AG09309 (cell line): ENCODE results near the gene DHRS9.

Experiments used
- DNase-seq: peaks from one replicate; pipeline ENCODE4 v3.0.0-alpha.2; 2010; ENCODE audit warnings: low read depth
- H3K4me3 ChIP-seq: 2 replicates; pipeline ENCODE4 v1.5.1; 2011; ENCODE audit warnings: mild to moderate bottlenecking, low read depth, low read length, moderate library complexity; ENCODE audit not compliant: control insufficient read depth
- TF ChIP-seq, protein P1 (sequence below): IDR thresholded peaks from 2 replicates; pipeline ENCODE4 v1.5.1; 2011; ENCODE audit warnings: mild to moderate bottlenecking, low read depth, low read length, inconsistent platforms; ENCODE audit not compliant: insufficient read depth, control insufficient read depth; ENCODE audit errors: missing control alignments

Gene DHRS9

DNA sequence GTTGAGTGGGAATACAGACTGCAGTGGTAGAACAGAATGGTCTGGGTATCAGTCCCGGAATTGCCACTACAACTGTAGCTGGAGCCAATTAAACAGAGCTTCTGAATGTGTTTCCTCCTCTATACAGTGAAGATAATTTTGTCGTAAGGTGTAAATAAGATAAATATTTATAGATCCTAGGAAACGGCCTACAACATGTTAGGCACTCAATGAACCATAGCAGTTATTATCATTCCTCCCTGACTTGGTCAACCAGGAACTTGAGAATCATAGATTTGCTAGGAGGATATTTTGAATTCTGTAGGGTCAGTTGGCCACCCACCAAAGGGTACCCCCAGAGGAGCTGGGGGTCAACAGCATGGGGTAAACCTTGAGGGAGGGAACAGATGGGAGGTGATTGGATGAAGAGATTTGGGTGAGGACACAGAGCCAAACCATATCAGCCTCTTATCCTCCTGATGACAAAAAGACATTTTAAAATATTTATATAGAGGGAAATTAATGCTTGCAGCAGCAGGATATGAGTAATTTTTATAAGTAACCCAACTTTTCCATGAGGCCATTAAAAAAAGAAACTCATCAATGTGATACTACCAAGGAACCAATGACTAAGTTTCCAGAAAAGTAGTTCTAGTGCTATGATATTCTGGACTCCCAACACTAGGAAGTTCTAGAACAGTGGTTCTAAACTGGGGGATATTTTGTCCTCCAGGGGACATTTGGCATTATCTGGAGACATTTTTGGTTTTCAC, 4.0 kb downstream of the DHRS9 start:
- no peak for DNase-seq
- TF ChIP-seq, protein P1, sequence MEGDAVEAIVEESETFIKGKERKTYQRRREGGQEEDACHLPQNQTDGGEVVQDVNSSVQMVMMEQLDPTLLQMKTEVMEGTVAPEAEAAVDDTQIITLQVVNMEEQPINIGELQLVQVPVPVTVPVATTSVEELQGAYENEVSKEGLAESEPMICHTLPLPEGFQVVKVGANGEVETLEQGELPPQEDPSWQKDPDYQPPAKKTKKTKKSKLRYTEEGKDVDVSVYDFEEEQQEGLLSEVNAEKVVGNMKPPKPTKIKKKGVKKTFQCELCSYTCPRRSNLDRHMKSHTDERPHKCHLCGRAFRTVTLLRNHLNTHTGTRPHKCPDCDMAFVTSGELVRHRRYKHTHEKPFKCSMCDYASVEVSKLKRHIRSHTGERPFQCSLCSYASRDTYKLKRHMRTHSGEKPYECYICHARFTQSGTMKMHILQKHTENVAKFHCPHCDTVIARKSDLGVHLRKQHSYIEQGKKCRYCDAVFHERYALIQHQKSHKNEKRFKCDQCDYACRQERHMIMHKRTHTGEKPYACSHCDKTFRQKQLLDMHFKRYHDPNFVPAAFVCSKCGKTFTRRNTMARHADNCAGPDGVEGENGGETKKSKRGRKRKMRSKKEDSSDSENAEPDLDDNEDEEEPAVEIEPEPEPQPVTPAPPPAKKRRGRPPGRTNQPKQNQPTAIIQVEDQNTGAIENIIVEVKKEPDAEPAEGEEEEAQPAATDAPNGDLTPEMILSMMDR, result no peak
- H3K4me3 ChIP-seq, result no peak overlapping the region

DNA sequence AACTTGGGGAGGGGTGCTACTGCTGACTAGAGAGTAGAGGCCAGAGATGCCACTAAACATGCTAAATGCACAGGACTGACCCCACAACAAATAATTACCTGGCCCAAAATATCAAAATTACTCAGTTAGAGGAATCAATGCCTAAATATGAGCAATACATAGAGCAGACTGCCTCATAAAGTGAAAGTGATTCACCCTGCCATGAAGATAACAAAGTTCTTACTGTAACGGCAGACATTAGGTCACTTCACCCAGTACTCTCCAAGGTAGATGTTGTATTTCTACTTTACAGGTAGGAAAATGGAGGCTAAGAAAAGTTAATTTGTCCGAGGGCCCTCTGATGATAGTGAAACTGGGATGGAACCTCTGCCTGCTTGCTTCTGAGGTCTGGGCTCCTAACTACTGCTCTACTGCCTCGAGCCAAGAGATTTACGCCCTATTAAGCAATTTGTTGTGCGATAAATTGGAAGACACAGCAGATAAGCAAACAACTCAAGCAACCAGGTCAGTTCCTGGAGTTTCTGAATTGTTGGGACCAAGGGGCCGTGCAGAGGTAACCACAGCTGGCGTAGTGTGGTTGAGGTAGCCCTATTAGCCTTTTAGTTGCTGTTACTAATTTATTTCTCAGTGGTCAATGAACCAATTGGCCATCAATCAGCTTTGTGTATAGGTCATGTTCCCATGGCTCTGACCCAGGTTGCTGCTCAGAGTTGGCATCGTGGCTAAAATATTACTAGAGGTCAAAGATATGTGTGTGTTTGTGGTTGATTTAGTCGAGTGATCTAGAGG, 4.8 kb downstream of the DHRS9 start:
- TF ChIP-seq, protein P1, result no peak
- DNase-seq, result no peak
- H3K4me3 ChIP-seq, result no peak overlapping the region

DNA sequence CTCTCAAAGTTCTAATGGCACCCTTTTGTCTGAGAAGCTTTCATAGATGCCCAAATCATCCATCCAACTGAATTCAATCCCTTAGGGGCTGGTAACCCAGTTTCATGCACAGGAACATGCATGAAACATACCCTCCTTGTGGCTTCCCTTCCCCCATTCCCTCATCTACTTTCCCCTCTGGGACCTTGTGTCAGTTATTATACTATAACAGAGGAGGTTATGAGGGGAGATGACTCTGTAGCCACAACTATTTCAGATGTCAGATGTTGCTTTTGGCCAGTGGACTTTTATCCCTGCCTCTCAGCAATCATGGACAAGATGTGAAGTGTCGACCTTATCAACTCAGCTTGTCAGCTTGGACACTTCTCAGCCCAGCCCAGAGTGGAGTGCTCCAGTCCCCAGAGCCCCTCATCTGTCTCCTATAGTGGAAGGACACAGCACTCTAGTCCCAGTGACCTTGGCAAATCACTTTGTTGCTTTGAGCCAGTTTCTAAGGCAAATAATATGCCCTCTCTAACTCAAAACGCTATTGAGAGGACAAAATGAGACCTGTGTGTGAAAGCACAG, 8.4 kb downstream of the DHRS9 start:
- H3K4me3 ChIP-seq, result no peak overlapping the region
- no peak for DNase-seq
- TF ChIP-seq, protein P1, result no peak

DNA sequence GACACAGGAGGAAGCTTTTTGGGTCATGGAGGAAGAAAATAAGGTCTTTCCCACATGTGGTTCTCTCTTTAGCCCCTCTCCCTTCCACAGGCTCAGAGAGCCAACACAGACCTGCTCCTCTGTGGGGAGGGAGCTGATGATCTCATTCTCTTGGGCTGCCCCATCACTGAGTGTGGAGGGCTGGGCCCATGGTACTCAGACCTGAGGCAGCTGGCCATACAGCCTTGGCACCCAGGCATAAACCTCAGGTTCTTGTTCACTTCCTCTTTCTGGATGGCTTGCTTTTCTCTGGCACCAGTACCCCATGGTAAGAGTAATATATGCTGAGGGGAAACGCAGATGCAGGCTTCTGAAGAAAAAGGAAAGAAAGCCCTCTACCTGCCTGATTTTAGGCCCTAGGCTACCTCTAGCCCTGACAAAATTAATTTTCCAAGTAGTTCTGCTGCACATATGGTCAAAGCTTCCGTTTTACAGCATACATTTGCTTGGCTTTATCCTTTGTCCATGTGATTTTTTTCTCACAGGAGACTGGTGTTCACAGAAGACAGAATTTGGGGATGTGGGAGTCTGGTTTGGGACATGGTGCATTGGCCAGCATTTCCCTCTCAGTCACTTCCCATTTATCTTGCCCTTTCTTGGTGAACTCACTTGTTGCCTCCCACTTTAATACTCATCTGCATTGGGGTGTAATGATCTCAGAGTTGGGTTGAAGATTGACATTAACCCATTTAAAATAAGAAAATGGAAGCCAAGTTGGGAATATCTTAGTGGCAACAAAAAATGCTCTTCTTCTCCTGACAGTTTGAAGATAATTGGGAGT, 11.1 kb downstream of the DHRS9 start:
- no peak overlapping the region for H3K4me3 ChIP-seq
- TF ChIP-seq, protein P1, result no peak
- no peak for DNase-seq

DNA sequence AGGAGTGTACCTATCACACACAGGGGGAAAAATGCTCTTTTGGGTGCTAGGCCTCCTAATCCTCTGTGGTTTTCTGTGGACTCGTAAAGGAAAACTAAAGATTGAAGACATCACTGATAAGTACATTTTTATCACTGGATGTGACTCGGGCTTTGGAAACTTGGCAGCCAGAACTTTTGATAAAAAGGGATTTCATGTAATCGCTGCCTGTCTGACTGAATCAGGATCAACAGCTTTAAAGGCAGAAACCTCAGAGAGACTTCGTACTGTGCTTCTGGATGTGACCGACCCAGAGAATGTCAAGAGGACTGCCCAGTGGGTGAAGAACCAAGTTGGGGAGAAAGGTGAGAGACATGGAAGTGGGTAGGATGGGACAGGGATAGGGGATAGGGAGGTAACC, 12.2 kb downstream of the DHRS9 start:
- no peak overlapping the region for H3K4me3 ChIP-seq
- no peak for DNase-seq

More for the DNA sequence above, 12.2 kb downstream of the DHRS9 start:
- TF ChIP-seq, protein P1, result no peak
